Motor neuron (in vitro differentiated cells): ENCODE data around the gene ACTR3. TPM values are rescaled to one million over a fixed set of nuclear protein-coding genes. Genes with fewer than 3 reads are reported as not detected.

Experiments used
- ATAC-seq, 8 experiments: fragments of 200-7000 bp; cut with Tn5 transposase; replicated peaks in 6 of 8; 2 replicates each; pipeline ENCODE4 v1.8.0; 2021; ENCODE audit warnings: mild to moderate bottlenecking in 8 of 8, moderate library complexity in 8 of 8
- H3K27ac ChIP-seq, 2 donors: fragments of 250-450 bp; sonication (Bioruptor Pico); 2 replicates each; pipeline ENCODE4 v1.9.0; 2021; ENCODE audit warnings: antibody characterized with exemption in 2 of 2, mild to moderate bottlenecking in 2 of 2, moderate library complexity in 1 of 2
- H3K4me1 ChIP-seq, 2 donors: fragments of 250-450 bp; sonication (Bioruptor Pico); replicated peaks in 1 of 2; 2 replicates each; pipeline ENCODE4 v1.6.1; 2021; ENCODE audit warnings: antibody characterized with exemption in 2 of 2, mild to moderate bottlenecking in 2 of 2, moderate library complexity in 1 of 2
- H3K4me3 ChIP-seq, 5 donors: fragments of 250-450 bp; sonication (Bioruptor Pico); 2 replicates each; pipeline ENCODE4 v1.9.0; 2021; ENCODE audit warnings: antibody characterized with exemption in 5 of 5, mild to moderate bottlenecking in 5 of 5, moderate library complexity in 4 of 5
- WGBS, 10 experiments: fragments of 450-650 bp; shearing (Covaris generic); methylation state at CpG; one replicate each; pipeline ENCODE4 v1.0.0; 2022; 5-methylcytosine and 5-hydroxymethylcytosine counted together
- in situ Hi-C, 9 experiments: fragments of 400-800 bp; cut with MboI; loops; one replicate each; pipeline ENCODE4 v1.15.0; 2021; ENCODE audit warnings: low sequenced_read_pairs in 9 of 9, low pct_unique_long_range_greater_than_20kb in 2 of 9; ENCODE audit not compliant: unreplicated experiment in 9 of 9
- total RNA-seq, 8 experiments: library from RNA; unstranded; fragments of 300-600 nt; gene quantifications; 2 replicates each; pipeline versions ENCODE4 v1.2.3 to v1.2.4, GENCODE V29; 2022

Gene ACTR3
- total RNA-seq, 8 experiments from 2014 or later = 69.7 to 323 (median 135) TPM

DNA sequence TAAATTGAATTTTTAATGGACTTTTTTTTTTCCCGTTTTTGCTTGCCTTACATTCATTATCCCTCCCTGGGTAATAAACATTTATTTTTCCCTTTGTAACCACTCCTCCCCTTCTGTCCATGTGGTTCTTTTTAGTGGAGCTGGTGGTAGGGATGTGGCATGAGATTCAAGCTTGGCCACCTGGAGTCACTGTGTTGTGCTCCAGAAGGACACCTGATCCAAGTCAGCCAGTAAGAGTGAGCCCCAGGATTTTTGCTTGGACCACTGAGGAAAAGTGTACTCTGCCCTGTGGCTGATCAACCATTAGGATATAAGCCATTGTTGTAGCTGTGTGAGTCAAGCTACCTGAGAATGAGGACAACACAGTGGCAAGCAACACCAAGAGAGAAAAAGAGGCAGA is 11.1 kb upstream of the ACTR3 start:
- peak in 3 of 8 experiments; percentile 10 to 44 (median 22) for ATAC-seq
- in situ Hi-C loops = loop anchor here in 1 of 9 experiments (25.0 kb wide), 1 partner anchor 116 kb away; the partner anchor contains the start of gene SLC35F5

DNA sequence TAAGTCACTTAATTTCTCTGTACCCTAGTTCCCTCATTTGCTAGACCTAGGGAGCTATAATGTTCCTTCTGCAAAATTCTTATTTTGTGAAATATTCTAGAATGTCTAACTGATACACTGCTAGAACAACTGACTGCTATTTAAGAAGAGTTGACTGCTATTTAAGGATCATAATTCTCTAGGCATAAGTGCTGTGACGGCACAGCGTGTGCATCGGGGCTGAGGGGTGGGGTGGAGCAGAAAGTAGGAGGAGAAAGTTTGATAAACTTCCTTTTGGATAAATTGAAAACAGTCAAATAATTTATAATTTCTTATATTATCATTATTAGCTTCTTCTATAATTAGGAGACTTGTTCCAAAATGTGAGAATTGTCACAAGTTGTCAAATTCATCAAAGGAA is 10.4 kb upstream of the ACTR3 start:
- peak in 1 of 8 experiments; percentile 4 for ATAC-seq
- Histone ChIP-seq H3K4me1 (no peaks in the 10 kb centered on the region), H3K4me3 (no peak overlapping the region), H3K27ac (no peak overlapping the region)
- in situ Hi-C loops = loop anchor here in 1 of 9 experiments (25.0 kb wide), 1 partner anchor 117 kb away; the partner anchor contains the start of gene SLC35F5
- WGBS, 10 experiments = 15 to 95% (median 53%) methylated on average over 2 to 3 of the region's 3 CpGs; no CpG with 5 or more reads in 2 of the 10 experiments

More for the DNA sequence above, 11.1 kb upstream of the ACTR3 start:
- Histone ChIP-seq H3K4me1 (no peaks in the 10 kb centered on the region), H3K27ac (no peak overlapping the region), H3K4me3 (no peak overlapping the region)
- 0 to 100% (median 50%) methylated on average over 1 of the region's 1 CpG; no CpG with 5 or more reads in 2 of the 10 experiments for WGBS, 10 experiments

DNA sequence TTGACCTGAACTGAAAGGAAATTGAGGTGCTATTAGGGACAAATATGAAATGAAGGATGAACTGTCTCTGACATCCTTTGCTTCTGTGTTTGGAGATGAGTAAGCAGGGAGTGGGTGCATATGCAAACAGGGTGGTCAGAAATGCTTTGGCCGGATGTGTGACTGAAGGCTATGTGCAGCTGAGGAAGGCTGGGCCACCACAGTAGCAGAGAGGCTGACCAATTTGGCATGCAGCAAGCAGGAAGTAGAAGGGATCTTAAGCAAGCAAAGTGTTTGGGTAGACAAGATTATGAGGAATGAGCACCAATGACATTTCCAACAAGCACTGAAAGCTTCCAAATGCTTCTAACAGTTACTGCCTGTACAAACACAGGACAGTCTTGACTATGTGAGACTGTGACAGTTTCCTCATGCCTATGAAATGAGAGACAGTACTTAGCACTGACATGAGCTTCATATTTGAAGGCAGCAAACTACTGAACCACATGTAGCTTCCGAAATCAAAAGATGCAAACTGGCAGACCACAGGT is 3.3 kb upstream of the ACTR3 start:
- Histone ChIP-seq H3K27ac (no peak overlapping the region), H3K4me1 (peaks cover 8 to 9% of the 10 kb centered on the region in 2 donors), H3K4me3 (no peak overlapping the region)
- in situ Hi-C loops = loop anchor here in 1 of 9 experiments (25.0 kb wide), 1 partner anchor 124 kb away; the partner anchor contains the start of gene SLC35F5
- WGBS, 10 experiments = 0 to 100% (median 100%) methylated on average over 1 of the region's 2 CpGs; no CpG with 5 or more reads in 7 of the 10 experiments
- peak in 3 of 8 experiments; percentile 41 to 59 (median 57) for ATAC-seq

DNA sequence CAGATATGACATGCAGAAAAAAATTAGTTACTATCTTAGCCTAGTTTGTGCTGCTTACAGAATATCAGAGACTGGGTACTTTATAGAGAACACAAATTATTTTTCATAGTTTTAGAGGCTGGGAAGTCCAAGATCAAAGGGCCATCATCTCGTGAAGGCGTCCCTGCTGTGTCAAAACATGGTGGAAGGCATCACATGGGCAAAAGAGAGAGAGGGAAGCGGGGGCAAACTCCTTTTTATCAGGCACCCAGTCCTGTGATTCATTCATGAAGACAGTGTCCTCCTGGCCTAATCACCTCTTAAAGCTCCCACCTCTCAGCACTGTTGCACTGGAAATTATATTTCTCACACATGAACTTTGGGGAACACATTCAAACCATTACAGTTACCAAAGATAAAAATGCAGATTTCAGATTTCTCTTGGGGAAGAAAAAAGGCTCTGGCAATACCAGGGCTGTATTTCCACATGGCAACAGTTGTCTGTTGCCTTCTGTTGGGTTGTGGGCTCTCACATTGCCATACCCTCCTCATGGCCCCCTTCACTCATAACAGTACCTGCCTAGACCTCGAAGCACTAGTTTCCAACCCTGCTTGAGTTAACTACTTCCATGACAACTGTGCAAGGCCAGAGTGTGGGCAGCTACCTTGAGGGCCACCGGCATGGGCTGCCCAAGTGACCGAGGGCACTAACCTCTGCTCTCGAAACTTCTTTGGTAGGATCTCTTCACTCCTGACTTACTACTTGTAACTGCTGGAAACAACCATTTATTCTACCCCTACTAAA is 2.7 kb upstream of the ACTR3 start:
- no peak overlapping the region for H3K4me3 ChIP-seq
- no peak for ATAC-seq
- no peak overlapping the region for H3K27ac ChIP-seq
- H3K4me1 ChIP-seq = peaks cover 8 to 16% of the 10 kb centered on the region in 2 donors
- WGBS, 10 experiments = 82 to 100% (median 86%) methylated on average over 1 to 4 of the region's 7 CpGs; no CpG with 5 or more reads in 5 of the 10 experiments
- in situ Hi-C loops = loop anchor here in 1 of 9 experiments (25.0 kb wide), 1 partner anchor 125 kb away; the partner anchor contains the start of gene SLC35F5

DNA sequence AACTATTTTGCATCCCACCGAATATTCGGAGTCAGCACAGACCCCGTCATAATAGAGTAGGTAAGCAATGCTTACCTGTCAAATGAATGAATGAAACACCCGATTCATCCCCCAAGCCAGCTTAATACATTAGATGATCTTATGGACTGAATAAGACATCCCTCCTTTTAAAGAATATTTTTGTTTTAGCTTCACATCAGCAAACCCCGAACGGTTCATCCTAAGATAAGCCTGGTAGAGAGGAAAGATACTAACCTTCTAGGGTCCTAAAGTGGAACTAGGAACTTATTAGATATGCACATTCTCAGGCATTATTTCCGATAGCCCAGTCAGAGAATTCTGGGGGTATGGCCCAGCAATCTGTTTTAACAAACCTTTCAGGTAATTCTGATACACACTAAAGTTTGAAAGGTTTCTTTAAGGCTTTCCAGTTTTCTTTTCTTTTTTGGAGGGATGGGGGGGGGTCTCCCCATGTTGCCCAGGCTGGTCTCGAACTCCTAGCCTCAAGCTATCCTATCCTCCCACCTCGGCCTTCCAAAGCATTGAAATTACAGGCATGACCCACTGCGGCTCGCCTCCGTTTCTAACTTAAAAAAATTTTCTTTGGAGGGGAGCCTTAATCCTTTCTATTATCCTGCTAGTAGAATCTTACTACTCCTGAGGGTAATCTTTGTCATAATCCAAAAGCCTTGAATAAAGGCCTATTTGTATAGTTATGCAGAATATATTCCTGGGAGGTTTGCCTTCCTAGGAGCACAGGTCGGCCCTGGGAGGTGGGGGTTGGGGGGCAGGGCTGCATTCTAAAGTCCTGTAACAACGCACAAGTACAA is 1.0 kb upstream of the ACTR3 start:
- in situ Hi-C loops = loop anchor here in 1 of 9 experiments (25.0 kb wide), 1 partner anchor 127 kb away; the partner anchor contains the start of gene SLC35F5
- H3K27ac ChIP-seq = peak overlapping the region; percentile 88 to 95
- H3K4me1 ChIP-seq = peaks cover 8 to 20% of the 10 kb centered on the region in 2 donors
- no peak for ATAC-seq
- 4 to 66% (median 33%) methylated on average over 3 to 14 of the region's 14 CpGs for WGBS, 10 experiments
- peak overlapping the region; percentile 65 to 88 (median 69) for H3K4me3 ChIP-seq

DNA sequence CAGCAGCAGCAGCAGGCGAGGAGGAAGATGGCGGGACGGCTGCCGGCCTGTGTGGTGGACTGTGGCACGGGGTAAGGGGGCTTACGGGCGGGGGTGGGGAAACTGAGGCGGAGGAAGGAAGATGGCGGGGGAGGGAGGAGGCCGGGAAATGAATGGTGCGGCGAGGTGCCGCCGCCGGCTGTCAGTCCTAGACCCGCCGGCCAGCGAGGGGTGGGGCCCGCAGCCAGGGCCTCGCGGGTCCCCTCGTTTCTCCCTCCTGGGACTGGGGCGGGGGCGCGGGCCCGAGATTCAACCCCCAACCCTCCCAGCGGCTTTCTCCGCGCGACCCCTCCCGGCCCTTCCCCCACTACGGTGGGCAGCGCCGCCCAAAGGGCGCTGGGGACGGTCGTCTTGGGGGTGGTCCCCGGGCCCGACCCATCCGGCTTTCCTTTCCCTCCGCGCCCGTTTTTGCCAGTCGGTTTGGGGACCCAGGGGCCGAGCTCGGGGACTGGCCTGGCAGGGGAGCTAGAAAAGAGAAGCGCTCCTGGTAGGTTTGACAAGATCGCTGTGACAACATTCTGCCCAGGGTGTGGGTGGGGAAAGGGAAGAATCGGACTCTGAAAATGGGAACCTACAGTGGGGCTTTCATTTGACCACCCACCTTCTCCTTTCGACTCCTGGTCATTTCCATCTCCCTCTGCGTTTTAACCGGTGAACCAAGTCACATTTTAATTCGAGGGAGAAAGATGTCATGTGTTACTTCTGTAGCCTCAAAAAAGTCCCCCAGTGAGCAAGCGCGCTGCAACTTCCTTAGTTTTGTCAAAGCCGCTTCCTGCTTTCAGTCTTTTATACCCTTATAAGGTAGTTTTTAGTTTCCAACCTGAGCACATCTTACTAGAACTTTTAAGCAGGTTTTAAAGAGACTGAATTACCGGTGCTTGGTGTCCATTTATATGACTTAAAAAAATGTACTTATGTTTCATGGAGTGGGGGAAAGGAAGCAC is 655 bp downstream of the ACTR3 start:
- peaks cover 16 to 33% of the 10 kb centered on the region in 2 donors for H3K4me1 ChIP-seq

DNA sequence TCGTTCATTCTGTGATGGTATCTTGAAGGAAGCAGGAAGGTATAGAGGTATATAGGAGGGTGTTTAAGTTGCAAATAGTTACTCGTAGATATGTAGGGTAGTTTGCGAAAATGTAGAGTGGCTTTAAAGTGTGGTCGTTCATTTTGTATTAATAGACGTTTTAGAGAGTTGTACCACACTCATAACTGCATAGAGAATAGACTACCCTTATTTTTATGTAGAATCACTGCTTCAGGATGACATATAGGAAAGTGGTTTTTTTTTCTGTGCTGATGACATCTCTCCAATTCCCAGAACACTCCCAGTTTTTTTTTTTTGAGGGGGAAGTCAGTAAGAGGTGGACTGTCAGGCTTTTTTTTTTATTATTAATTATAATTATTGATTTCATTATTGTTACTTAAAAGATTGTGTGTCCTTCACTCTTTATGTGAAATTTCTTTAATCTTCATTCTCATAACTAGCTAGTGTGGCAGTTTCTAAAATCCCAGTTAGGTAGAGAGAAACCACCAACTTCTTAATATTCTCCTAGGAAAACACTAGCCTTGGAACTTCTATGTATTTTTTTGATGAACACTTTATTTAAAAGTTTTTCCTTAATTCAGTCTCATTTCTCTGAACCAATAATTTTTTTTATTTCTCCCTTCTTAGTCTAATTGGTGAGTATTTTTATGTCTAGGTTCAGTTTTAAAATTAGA is 1.5 kb downstream of the ACTR3 start:
- in situ Hi-C loops = loop anchor here in 1 of 9 experiments (25.0 kb wide), 1 partner anchor 129 kb away; the partner anchor contains the start of gene SLC35F5
- 0 to 13% (median 0%) methylated on average over 3 to 5 of the region's 5 CpGs; no CpG with 5 or more reads in 1 of the 10 experiments for WGBS, 10 experiments

More for the DNA sequence above, 655 bp downstream of the ACTR3 start:
- Histone ChIP-seq H3K27ac (peak overlapping the region; percentile 89 to 95), H3K4me3 (peak overlapping the region; percentile 65 to 88 (median 69))
- peak; percentile 4 to 51 (median 38) for ATAC-seq
- 0 to 5% (median 0%) methylated on average over 1 to 11 of the region's 57 CpGs; no CpG with 5 or more reads in 1 of the 10 experiments for WGBS, 10 experiments
- in situ Hi-C loops = loop anchor here in 1 of 9 experiments (25.0 kb wide), 1 partner anchor 128 kb away; the partner anchor contains the start of gene SLC35F5

DNA sequence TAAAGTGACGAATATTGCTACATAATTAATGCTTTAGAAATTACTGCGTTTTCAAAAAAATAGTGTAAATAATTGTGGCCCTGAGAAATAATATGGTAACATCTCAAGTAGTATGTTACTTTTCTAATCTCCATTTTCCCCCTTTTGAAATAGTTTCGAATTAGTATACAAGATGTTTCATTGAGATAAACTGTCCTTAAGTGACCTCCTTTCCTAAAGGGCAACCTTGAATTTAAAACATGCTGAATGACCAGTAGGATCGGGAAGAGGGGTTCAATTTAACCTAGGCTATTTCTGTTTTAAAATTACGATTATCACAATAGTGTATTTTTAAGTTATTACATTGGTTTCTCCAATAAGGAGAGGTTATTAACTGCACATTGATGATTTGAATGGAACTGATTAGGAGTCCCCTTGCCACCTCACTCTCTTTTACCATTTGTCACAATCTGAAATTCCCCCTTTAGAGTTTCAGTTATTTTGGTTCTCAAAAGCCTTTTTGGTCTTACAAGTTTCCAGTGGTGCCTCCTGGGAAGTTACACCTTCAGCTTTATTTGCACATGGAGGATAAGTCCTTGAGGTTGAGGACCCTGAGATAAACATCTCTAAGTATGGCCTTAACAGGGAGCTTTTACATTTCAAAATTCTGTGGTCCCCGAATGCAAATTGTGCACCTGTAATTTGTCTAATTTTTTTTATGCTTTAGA is 2.3 kb downstream of the ACTR3 start:
- no peak for ATAC-seq
- peak overlapping the region; percentile 65 to 88 (median 69) for H3K4me3 ChIP-seq
- in situ Hi-C loops = loop anchor here in 1 of 9 experiments (25.0 kb wide), 1 partner anchor 130 kb away; the partner anchor contains the start of gene SLC35F5

More for the DNA sequence above, 1.5 kb downstream of the ACTR3 start:
- H3K4me3 ChIP-seq = peak overlapping the region; percentile 65 to 88 (median 69)
- no peak for ATAC-seq
- peaks cover 16 to 39% of the 10 kb centered on the region in 2 donors for H3K4me1 ChIP-seq
- H3K27ac ChIP-seq = peak overlapping the region; percentile 89 to 95

DNA sequence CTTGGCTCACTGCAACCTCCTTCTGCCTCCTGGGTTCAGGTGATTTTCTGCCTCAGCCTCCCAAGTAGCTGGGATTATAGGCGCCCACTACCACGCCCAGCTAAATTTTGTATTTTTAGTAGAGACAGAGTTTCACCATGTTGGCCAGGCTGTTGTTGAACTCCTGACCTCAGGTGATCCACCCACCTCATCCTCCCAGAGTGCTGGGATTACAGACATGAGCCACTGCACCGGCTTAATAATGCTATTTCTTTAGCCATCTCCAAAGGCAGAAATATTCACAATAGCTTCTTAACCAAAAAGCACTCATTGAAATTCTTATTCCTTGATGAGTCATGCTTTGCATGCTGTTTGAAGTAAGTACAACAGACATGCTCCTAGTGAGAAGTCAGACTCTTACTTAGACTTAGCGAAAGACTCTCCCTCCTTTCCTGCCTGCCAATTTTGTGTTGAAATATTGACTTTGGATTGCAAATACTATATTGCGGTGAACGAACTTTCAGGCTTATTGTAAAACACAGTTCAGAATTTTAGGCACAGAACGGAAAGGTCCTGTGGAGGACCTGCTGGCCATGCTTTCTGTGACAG is 4.4 kb downstream of the ACTR3 start:
- no peak overlapping the region for H3K4me3 ChIP-seq
- no peak overlapping the region for H3K27ac ChIP-seq
- WGBS, 10 experiments = 0 to 83% (median 71%) methylated on average over 2 to 7 of the region's 7 CpGs
- peak in 3 of 8 experiments; percentile 4 to 16 (median 11) for ATAC-seq
- peaks cover 17 to 40% of the 10 kb centered on the region in 2 donors for H3K4me1 ChIP-seq
- in situ Hi-C loops = loop anchor here in 1 of 9 experiments (25.0 kb wide), 1 partner anchor 132 kb away; the partner anchor contains the start of gene SLC35F5

More for the DNA sequence above, 2.3 kb downstream of the ACTR3 start:
- Histone ChIP-seq H3K27ac (no peak overlapping the region), H3K4me1 (peaks cover 20 to 42% of the 10 kb centered on the region in 2 donors)
- WGBS, 10 experiments = 8 to 47% (median 17%) methylated on average over 2 to 6 of the region's 6 CpGs

DNA sequence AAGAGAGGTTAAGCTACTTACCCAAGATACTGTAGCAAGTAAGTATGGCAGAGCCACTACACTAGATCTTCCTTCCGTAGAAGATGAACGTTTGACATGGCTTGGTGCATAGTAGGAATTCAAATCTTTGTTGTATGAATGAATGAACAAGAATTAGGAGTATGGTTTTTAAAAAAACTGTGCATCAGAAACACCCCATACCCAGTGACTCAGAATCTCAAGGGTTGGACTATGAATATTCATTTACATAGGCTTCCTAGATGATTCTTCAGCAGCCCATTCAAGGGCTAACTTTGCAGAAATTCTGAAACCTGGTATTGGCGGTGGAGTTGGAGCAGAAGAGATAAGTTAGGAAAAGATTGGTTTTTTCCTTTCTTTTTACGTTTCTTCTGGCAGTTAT is 5.4 kb downstream of the ACTR3 start:
- in situ Hi-C loops = loop anchor here in 1 of 9 experiments (25.0 kb wide), 1 partner anchor 133 kb away; the partner anchor contains the start of gene SLC35F5
- peaks cover 17 to 42% of the 10 kb centered on the region in 2 donors for H3K4me1 ChIP-seq
- peak in 3 of 8 experiments; percentile 46 to 62 (median 50) for ATAC-seq
- no peak overlapping the region for H3K27ac ChIP-seq
- WGBS, 10 experiments = 0 to 95% (median 74%) methylated on average over 1 to 4 of the region's 4 CpGs
- H3K4me3 ChIP-seq = no peak overlapping the region
